Fibroblast of lung (primary cell): ENCODE results near the gene CYP11A1.

ENCODE experiments used
- CTCF ChIP-seq, 2 donors: IDR thresholded peaks in 1 of 2; conservative IDR thresholded peaks in 1 of 2; 1 replicate in 1 of 2; 2 replicates in 1 of 2; pipeline ENCODE4 v1.5.1; 2011 to 2012; ENCODE audit warnings: low read length in 2 of 2, control low read depth in 1 of 2, inconsistent platforms in 1 of 2, low read depth in 1 of 2, mild to moderate bottlenecking in 1 of 2
- EZH2 ChIP-seq: IDR thresholded peaks from 2 replicates; pipeline ENCODE4 v1.5.1; 2012; ENCODE audit warnings: low read length, control low read depth, mild to moderate bottlenecking; ENCODE audit errors: missing control alignments

GRCh38 chr15:74334127-74334526 is 33.3 kb downstream of the CYP11A1 start:
- TF ChIP-seq EZH2 = no peak
- no peak for TF ChIP-seq CTCF (conservative IDR thresholded peaks at IDR 0.05 in 1 of 2, IDR thresholded peaks at IDR 0.05 in 1 of 2; ENCODE audit: low read depth in 1 of 2, low read length in 2 of 2)
